ENCODE data around the gene RPL37.

Gene RPL37

GRCh38 chr5:40860711-40861110 is 25.7 kb upstream of the RPL37 start:
- Histone ChIP-seq H3K4me3 (ENCODE audit: low read depth in 1 of 2, low read length in 1 of 2) (no peak overlapping the region), H3K9me3 (no peaks in the 10 kb centered on the region), H3K4me1 (ENCODE audit: control insufficient read depth in 1 of 2, insufficient read depth in 1 of 2, low read depth in 1 of 2, low read length in 1 of 2) (no peaks in the 10 kb centered on the region), H3K36me3 (peaks cover 5% of the 10 kb centered on the region), H3K27me3 (no peaks in the 10 kb centered on the region), H3K27ac (no peak overlapping the region)
- TF ChIP-seq CTCF (IDR thresholded peaks at IDR 0.05) = no peak

GRCh38 chr5:40853632-40854192 is 18.7 kb upstream of the RPL37 start:
- no peak overlapping the region for H3K4me3 ChIP-seq (ENCODE audit: low read depth in 1 of 2, low read length in 1 of 2)
- TF ChIP-seq CTCF (IDR thresholded peaks at IDR 0.05) = no peak
- H3K4me1 ChIP-seq (ENCODE audit: control insufficient read depth in 1 of 2, insufficient read depth in 1 of 2, low read depth in 1 of 2, low read length in 1 of 2) = peaks cover 16% of the 10 kb centered on the region in 2 experiments
- peaks cover 35% of the 10 kb centered on the region for H3K36me3 ChIP-seq
- no peaks in the 10 kb centered on the region for H3K9me3 ChIP-seq
- no peaks in the 10 kb centered on the region for H3K27me3 ChIP-seq
- no peak overlapping the region for H3K27ac ChIP-seq

- no peaks in the 10 kb centered on the region for H3K9me3 ChIP-seq
- no peak for TF ChIP-seq CTCF (IDR thresholded peaks at IDR 0.05)
These were observed 12.5 kb upstream of the RPL37 start for GRCh38 chr5:40847525-40847924.

GRCh38 chr5:40846371-40846770 is 11.3 kb upstream of the RPL37 start:
- Histone ChIP-seq H3K27me3 (no peaks in the 10 kb centered on the region), H3K36me3 (peaks cover 14% of the 10 kb centered on the region), H3K9me3 (no peaks in the 10 kb centered on the region), H3K27ac (peak overlapping the region; percentile 10), H3K4me3 (ENCODE audit: low read depth in 1 of 2, low read length in 1 of 2) (no peak overlapping the region), H3K4me1 (ENCODE audit: control insufficient read depth in 1 of 2, insufficient read depth in 1 of 2, low read depth in 1 of 2, low read length in 1 of 2) (peaks cover 79 to 81% of the 10 kb centered on the region in 2 experiments)
- TF ChIP-seq CTCF (IDR thresholded peaks at IDR 0.05) = no peak

More at GRCh38 chr5:40847525-40847924, 12.5 kb upstream of the RPL37 start:
- Histone ChIP-seq H3K27ac (no peak overlapping the region), H3K4me1 (ENCODE audit: control insufficient read depth in 1 of 2, insufficient read depth in 1 of 2, low read depth in 1 of 2, low read length in 1 of 2) (peaks cover 67 to 70% of the 10 kb centered on the region in 2 experiments), H3K27me3 (no peaks in the 10 kb centered on the region), H3K36me3 (peaks cover 19% of the 10 kb centered on the region), H3K4me3 (ENCODE audit: low read depth in 1 of 2, low read length in 1 of 2) (no peak overlapping the region)

- peak overlapping the region; percentile 16 for H3K27ac ChIP-seq
- H3K4me3 ChIP-seq (ENCODE audit: low read depth in 1 of 2, low read length in 1 of 2) = no peak overlapping the region
- TF ChIP-seq CTCF (IDR thresholded peaks at IDR 0.05) = no peak
These were observed 9.5 kb upstream of the RPL37 start for GRCh38 chr5:40844565-40844964.

More at GRCh38 chr5:40844565-40844964, 9.5 kb upstream of the RPL37 start:
- Histone ChIP-seq H3K36me3 (peaks cover 14% of the 10 kb centered on the region), H3K9me3 (no peaks in the 10 kb centered on the region), H3K4me1 (ENCODE audit: control insufficient read depth in 1 of 2, insufficient read depth in 1 of 2, low read depth in 1 of 2, low read length in 1 of 2) (peaks cover 86 to 88% of the 10 kb centered on the region in 2 experiments), H3K27me3 (no peaks in the 10 kb centered on the region)
